GM12864 (cell line): Measurements from ENCODE around the gene FLNC.

Experiments
- DNase-seq: peaks from one replicate; pipeline ENCODE4 v3.0.0-alpha.2; 2011; ENCODE audit warnings: low read depth
- H3K4me3 ChIP-seq: 2 replicates; pipeline ENCODE4 v1.5.1; 2011; ENCODE audit warnings: mild to moderate bottlenecking, low read depth, low read length, control low read depth
- CTCF ChIP-seq: IDR thresholded peaks from 2 replicates; pipeline ENCODE4 v1.5.1; 2011; ENCODE audit warnings: low read depth, mild to moderate bottlenecking, moderate library complexity, low read length, control low read depth, inconsistent platforms; ENCODE audit errors: missing control alignments

FLNC gene

GRCh38 chr7:128801667-128802418, 28.4 kb upstream of the FLNC start:
- no peak for DNase-seq
- TF ChIP-seq CTCF: no peak

GRCh38 chr7:128804484-128804883, 25.7 kb upstream of the FLNC start:
- DNase-seq: no peak
- TF ChIP-seq CTCF: no peak
- no peak overlapping the region for H3K4me3 ChIP-seq

More at GRCh38 chr7:128801667-128802418, 28.4 kb upstream of the FLNC start:
- no peak overlapping the region for H3K4me3 ChIP-seq

- no peak for TF ChIP-seq CTCF
- DNase-seq: no peak
- H3K4me3 ChIP-seq: no peak overlapping the region
Observed at GRCh38 chr7:128805225-128805624, 25.0 kb upstream of the FLNC start.

GRCh38 chr7:128807191-128807590, 23.0 kb upstream of the FLNC start:
- no peak overlapping the region for H3K4me3 ChIP-seq
- DNase-seq: no peak
- TF ChIP-seq CTCF: no peak

- DNase-seq: no peak
Observed at GRCh38 chr7:128809363-128809762, 20.8 kb upstream of the FLNC start.

GRCh38 chr7:128810473-128810872, 19.7 kb upstream of the FLNC start:
- no peak for DNase-seq
- no peak overlapping the region for H3K4me3 ChIP-seq
- no peak for TF ChIP-seq CTCF

More at GRCh38 chr7:128809363-128809762, 20.8 kb upstream of the FLNC start:
- no peak for TF ChIP-seq CTCF
- no peak overlapping the region for H3K4me3 ChIP-seq

GRCh38 chr7:128810997-128811396, 19.2 kb upstream of the FLNC start:
- TF ChIP-seq CTCF: no peak
- DNase-seq: no peak
- H3K4me3 ChIP-seq: no peak overlapping the region
